ENCODE data around the gene DNAH2. TPM values are rescaled to one million over a fixed set of nuclear protein-coding genes. Genes with fewer than 3 reads are reported as not detected.

DNAH2 gene
- total and polyA plus RNA-seq, 9 of the 15 experiments (the other 6 are each of a cell fraction or from before 2014, with no cell fraction given) = 0.03 TPM; not detected in 8

DNA sequence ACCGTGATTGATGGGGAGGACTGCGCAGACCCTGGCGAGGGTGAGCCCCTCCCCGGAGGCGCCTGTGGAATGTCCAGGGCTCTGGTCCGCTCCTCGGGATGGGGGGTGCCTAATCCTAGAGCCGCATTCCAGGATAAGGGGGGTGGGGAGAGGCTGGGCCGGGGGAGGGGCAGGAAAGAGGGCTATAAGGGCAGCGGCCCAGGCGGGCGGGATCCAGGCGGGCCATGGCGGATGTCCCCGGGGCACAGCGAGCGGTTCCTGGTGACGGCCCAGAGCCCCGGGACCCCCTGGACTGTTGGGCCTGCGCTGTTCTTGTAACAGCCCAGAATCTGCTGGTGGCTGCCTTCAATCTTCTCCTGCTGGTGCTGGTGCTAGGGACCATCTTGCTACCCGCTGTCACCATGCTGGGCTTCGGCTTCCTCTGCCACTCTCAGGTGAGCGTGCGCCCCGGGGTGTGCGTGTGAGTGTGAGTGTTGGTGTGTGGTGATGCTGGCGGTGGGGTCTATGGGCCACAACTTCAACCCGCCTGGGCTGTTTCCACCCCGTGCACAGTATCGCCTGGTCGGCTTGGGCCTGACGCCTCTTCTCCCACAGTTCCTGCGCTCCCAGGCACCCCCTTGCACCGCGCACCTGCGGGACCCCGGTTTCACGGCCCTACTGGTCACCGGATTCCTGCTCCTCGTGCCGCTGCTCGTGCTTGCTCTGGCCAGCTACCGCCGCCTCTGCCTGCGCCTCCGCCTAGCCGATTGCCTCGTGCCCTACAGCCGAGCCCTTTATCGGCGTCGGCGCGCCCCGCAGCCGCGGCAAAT is 137.5 kb downstream of the DNAH2 start, which contains the start of gene TMEM88 (continued):
- TF ChIP-seq, protein P1, sequence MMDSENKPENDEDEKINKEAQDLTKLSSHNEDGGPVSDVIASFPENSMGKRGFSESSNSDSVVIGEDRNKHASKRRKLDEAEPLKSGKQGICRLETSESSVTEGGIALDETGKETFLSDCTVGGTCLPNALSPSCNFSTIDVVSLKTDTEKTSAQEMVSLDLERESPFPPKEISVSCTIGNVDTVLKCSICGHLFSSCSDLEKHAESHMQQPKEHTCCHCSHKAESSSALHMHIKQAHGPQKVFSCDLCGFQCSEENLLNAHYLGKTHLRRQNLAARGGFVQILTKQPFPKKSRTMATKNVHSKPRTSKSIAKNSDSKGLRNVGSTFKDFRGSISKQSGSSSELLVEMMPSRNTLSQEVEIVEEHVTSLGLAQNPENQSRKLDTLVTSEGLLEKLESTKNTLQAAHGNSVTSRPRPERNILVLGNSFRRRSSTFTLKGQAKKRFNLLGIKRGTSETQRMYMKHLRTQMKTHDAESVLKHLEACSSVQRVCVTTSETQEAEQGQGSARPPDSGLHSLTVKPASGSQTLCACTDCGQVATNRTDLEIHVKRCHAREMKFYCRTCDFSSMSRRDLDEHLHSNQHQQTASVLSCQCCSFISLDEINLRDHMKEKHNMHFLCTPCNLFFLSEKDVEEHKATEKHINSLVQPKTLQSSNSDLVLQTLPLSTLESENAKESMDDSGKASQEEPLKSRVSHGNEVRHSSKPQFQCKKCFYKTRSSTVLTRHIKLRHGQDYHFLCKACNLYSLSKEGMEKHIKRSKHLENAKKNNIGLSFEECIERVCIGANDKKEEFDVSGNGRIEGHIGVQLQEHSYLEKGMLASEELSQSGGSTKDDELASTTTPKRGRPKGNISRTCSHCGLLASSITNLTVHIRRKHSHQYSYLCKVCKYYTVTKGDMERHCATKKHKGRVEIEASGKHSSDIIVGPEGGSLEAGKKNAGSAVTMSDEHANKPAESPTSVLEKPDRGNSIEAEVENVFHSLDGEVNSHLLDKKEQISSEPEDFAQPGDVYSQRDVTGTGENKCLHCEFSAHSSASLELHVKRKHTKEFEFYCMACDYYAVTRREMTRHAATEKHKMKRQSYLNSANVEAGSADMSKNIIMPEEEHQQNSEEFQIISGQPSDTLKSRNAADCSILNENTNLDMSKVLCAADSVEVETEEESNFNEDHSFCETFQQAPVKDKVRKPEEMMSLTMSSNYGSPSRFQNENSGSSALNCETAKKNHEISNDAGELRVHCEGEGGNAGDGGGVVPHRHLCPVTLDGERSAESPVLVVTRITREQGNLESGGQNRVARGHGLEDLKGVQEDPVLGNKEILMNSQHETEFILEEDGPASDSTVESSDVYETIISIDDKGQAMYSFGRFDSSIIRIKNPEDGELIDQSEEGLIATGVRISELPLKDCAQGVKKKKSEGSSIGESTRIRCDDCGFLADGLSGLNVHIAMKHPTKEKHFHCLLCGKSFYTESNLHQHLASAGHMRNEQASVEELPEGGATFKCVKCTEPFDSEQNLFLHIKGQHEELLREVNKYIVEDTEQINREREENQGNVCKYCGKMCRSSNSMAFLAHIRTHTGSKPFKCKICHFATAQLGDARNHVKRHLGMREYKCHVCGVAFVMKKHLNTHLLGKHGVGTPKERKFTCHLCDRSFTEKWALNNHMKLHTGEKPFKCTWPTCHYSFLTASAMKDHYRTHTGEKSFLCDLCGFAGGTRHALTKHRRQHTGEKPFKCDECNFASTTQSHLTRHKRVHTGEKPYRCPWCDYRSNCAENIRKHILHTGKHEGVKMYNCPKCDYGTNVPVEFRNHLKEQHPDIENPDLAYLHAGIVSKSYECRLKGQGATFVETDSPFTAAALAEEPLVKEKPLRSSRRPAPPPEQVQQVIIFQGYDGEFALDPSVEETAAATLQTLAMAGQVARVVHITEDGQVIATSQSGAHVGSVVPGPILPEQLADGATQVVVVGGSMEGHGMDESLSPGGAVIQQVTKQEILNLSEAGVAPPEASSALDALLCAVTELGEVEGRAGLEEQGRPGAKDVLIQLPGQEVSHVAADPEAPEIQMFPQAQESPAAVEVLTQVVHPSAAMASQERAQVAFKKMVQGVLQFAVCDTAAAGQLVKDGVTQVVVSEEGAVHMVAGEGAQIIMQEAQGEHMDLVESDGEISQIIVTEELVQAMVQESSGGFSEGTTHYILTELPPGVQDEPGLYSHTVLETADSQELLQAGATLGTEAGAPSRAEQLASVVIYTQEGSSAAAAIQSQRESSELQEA (IDR thresholded peaks at IDR 0.05; ENCODE audit: low read depth) = no peak
- TF ChIP-seq RBM25 (IDR thresholded peaks at IDR 0.05; ENCODE audit: low read depth, low read length, severe bottlenecking) = no peak
- peak; percentile 47 for TF ChIP-seq RBFOX2 (IDR thresholded peaks at IDR 0.05; ENCODE audit: low read depth, low read length)
- TF ChIP-seq PKNOX1 (IDR thresholded peaks at IDR 0.05) = no peak
- TF ChIP-seq NKRF (IDR thresholded peaks at IDR 0.05; ENCODE audit: borderline replicate concordance) = no peak
- no peak for TF ChIP-seq ZNF445 (CRISPR knock-in tag; IDR thresholded peaks at IDR 0.05; ENCODE audit: low read depth)
- no peak for TF ChIP-seq NR4A1 (CRISPR knock-in tag; IDR thresholded peaks at IDR 0.05)
- TF ChIP-seq NR4A1 (tag; IDR thresholded peaks at IDR 0.05) = no peak
- TF ChIP-seq, protein P2, sequence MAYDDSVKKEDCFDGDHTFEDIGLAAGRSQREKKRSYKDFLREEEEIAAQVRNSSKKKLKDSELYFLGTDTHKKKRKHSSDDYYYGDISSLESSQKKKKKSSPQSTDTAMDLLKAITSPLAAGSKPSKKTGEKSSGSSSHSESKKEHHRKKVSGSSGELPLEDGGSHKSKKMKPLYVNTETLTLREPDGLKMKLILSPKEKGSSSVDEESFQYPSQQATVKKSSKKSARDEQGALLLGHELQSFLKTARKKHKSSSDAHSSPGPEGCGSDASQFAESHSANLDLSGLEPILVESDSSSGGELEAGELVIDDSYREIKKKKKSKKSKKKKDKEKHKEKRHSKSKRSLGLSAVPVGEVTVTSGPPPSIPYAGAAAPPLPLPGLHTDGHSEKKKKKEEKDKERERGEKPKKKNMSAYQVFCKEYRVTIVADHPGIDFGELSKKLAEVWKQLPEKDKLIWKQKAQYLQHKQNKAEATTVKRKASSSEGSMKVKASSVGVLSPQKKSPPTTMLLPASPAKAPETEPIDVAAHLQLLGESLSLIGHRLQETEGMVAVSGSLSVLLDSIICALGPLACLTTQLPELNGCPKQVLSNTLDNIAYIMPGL (CRISPR knock-in tag; IDR thresholded peaks at IDR 0.05) = no peak
- peak; percentile 72 for TF ChIP-seq POLR2G (IDR thresholded peaks at IDR 0.05; ENCODE audit: low read depth, low read length)
- TF ChIP-seq KAT8 (IDR thresholded peaks at IDR 0.05; ENCODE audit: low read depth) = no peak
- TF ChIP-seq, protein P3, sequence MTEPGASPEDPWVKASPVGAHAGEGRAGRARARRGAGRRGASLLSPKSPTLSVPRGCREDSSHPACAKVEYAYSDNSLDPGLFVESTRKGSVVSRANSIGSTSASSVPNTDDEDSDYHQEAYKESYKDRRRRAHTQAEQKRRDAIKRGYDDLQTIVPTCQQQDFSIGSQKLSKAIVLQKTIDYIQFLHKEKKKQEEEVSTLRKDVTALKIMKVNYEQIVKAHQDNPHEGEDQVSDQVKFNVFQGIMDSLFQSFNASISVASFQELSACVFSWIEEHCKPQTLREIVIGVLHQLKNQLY (CRISPR knock-in tag; conservative IDR thresholded peaks at IDR 0.05) = no peak

All from K562 (cell line).